ENCODE data around the gene EXOC5.
A peak's percentile ranks its signal among the peaks of the same experiment; 100 is the strongest.
"Not testable (repeated sequence)": the region's sequence is repeated elsewhere in the genome, so short reads cannot be mapped to it uniquely, and the experiment has no call there.

EXOC5 gene

DNA sequence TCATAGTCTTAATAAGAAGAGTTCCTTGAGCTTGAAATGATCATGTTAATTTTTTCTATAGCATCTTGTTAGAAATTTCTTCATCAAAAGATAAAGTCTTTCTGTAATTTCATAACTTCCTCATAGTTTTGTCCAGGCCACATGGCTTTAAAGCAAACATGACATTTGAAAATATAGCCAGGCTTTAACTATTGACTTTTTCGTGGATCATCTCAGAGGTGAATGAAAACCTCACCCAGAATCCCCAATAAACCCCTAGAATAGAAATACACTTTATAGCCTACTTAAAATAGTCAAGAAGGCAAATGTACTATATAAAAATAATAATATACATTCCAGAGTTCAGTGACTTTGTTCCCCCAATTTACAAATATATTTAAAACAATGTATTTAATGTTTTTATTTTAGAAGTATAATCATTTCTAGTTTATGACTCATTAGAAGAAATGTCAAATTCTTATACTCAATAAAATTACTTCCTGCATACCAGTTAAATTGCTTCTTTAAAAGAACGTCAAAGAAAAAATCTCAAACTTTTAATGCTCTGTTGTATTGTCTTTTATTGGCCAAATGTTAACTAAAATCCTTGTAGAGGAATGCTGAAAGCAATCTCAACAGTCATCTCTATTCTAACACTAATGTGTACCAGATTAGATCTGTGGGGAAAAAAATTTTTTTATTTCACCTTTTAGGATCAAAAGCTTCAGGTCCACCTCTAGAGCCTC lies 21.6 kb downstream of the EXOC5 start:
- DNase-seq = no peak

DNA sequence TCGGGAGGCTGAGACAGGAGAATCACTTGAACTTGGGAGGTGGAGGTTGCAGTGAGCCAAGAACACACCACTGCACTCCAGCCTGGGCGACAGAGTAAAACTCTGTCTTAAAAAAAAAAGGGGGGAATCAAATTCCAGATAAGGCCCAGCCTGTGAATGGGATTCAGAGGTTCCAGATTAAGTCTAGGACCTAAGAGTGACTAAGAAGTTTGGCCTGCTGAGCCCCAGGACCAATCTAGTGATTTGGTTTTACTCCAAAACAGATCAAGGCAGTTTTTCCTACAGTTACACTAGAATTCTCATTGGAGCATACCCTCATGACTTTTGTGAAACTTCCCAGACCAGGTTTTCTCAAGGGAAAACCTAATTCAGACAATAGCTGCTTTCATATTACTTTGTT lies 22.8 kb downstream of the EXOC5 start:
- DNase-seq = no peak

DNA sequence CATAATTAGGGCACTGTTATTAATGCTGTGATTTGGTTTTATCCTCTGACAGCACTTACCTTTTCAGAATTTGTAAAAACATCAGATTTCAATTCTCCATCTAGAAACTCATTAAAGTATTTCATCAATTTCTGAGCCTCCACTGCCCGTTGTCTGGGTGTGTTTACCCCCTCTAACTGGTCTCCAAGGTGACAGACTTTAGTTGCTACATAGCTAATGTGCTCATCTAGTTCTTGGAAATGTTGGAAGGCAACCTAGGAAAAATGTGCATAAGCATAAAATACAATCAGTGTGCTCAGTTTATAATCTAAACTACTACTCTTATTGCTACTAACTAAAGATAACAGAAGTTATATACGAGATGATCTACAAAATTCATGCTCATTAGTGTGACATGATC lies 24.6 kb downstream of the EXOC5 start:
- no peak for DNase-seq

- no peak for DNase-seq
Observed at GRCh38 chr14:57243320-57243719, 25.4 kb downstream of the EXOC5 start.

DNA sequence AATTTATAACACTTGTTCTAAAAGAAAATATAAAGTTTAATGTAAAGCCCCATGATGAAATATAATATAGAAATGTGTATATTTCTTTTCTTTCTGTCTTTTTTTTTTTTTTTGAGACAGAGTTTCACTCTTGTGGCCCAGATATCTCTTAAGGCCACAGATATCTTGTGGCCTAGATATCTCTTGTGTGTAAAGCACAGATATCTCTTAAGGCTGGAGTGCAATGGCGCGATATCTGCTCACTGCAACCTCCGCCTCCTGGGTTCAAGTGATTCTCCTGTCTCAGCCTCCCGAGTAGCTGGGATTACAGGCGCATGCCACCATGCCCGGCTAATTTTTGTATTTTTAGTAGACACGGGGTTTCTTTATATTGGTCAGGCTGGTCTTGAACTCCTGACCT lies 28.6 kb downstream of the EXOC5 start:
- not testable (repeated sequence) for DNase-seq

- DNase-seq = no peak
Observed at GRCh38 chr14:57232006-57232405, 36.7 kb downstream of the EXOC5 start.

GRCh38 chr14:57228320-57228719 lies 40.4 kb downstream of the EXOC5 start:
- DNase-seq = not testable (repeated sequence)

- DNase-seq = no peak
Observed at GRCh38 chr14:57227083-57227482, 41.6 kb downstream of the EXOC5 start.

- DNase-seq = no peak
Observed at GRCh38 chr14:57221931-57222330, 46.8 kb downstream of the EXOC5 start.

GRCh38 chr14:57212919-57213318 lies 55.8 kb downstream of the EXOC5 start:
- no peak for DNase-seq

DNA sequence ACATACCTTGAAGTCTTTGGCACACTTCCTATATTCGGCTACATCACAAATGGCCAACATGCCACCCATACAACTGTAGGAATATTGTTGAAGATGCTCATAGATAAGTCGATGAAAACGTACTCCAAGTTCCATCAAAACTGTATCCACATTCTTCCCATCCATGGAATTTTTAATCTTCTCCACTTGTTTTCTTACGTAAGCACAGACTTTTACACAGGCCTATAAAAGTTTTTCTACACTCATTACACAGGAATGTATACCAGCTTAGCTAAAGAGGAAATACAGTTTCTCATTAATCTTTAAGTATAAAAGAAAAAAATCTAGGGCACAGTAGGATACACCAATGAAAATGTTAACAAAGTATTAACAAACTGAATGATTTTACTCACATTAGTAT lies 59.1 kb downstream of the EXOC5 start:
- DNase-seq = no peak

DNA sequence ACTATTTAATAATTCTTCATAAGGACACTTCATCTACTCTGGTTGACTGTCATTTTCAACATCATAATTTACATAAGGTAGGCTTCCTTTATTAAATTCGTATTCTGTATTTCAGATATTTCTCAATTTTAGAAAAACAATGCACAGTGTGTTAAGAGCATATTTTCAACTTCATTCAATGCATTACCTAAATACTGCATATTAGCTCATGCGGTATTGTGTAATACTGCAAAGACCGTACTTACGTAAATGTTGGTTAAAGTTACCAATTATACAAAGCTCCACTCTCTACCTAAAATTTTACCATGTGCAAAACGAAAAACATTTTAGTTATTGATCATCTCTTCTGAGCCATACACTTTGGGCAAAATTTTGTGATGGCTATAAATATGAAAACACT lies 62.8 kb downstream of the EXOC5 start:
- DNase-seq = no peak

GRCh38 chr14:57202672-57203071 lies 66.0 kb downstream of the EXOC5 start:
- DNase-seq = peak; percentile 35

DNA sequence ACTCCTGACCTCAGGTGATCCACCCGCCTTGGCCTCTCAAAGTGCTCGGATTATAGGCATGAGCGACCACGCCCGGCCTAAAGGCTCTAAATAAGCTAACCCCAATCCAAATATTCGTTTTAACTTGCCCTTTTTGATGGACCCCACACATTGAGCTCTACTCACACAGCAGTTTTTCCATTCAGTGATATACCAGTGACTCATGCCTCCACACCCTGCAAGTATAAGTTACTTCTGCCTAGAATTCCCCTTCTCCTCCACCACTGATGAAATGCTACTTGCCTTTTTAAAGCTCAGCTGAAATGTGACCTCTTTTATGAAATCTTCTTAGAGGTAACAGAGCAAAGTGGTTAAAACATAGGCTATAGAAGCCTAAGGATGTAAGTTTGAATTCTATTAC lies 68.8 kb downstream of the EXOC5 start:
- DNase-seq = peak; percentile 4

GRCh38 chr14:57189070-57189469 lies 79.6 kb downstream of the EXOC5 start:
- DNase-seq = peak; percentile 83

DNA sequence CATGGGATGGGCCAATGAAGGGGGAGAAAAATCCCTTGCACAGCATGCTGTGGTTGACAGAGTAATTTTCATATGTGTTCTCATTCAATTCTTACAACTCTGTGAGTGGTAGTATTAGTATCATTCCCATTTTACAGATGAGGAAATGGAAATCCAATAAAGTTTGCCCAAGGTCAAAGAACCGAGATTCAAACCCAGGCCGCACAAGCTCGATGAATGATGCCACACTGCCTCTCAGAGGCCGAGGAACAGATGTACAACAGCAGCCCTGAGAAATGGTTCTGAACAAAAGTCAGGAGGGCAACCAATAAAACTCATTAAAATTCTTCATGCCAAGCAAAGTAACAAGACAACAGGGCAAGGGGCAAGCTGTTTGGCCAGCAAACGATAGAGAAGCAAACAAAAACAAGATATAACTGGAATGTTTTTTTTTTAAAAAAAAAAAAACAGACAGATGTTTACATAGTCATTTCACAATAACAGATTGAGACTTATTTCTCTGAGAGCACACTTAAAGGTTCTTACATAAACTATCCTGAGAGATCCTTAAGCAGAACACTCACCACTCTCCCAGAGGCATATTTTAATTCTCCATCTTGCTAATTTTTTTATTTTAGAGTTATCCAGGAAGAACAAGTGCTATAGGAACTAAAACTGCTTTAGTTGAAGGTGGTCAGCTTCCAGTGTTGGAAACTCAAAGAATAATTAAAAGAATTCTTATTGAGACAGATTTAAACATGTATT lies 85.8 kb downstream of the EXOC5 start:
- DNase-seq = peak; percentile 85

DNA sequence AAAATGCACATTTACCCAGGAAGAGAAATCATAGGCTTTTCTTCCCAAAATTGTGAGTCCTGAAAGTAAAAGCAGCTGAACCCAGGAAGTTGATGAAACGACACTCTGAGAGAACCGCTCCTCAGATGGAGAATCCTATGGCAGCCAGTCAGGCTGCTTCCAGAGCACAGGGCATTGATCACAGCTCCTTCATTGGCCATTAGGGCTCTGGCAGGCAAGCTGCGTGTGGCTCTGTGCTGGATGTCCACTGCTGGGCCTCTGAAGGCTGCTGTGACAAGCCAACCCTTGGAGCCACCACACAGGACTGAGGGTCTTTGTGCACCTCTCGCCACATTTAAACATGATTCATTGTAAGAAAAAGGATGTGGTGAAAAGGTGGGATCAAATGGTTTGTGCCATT lies 89.4 kb downstream of the EXOC5 start:
- no peak for DNase-seq

DNA sequence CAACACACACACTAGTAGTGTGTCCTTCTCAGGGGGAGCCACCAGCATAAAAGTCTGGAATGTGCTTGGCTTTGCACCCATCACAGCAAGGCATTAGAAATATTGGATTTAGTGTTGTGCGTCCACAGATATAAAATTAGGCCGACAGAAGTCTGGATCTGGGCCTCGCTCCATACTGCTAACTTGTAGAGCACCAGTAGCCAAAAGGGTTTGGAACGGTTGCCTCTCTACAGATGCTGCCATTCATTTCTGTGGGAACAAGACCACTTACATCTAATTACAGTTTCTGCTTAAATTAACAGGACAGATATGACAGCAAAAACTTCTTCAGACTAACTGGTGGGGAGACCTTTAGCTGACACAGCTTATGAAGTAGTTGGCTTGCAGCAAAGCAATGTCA lies 94.2 kb downstream of the EXOC5 start:
- DNase-seq = no peak

DNA sequence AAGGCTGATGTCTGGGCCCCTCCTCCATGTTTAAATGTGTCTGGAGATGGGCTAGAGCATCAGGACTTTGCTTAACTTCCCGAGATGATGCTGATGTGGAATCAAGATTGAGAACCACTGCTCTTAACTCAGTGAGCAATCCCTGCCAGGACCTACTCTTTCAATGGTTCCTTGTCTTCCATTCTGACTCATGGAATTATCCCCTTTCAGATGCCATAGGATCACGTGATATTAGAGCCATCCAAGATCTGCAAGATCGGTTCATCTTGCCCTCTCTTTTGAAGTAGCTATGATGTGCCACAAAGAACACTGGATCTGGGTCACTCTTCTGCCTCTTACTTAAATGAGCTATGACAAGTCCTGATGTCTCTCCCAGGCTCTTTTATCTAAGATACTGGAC lies 96.8 kb downstream of the EXOC5 start:
- no peak for DNase-seq

- DNase-seq = no peak
Observed at GRCh38 chr14:57171363-57171762, 97.3 kb downstream of the EXOC5 start.

GRCh38 chr14:57169901-57170300 lies 98.8 kb downstream of the EXOC5 start:
- no peak for DNase-seq

DNA sequence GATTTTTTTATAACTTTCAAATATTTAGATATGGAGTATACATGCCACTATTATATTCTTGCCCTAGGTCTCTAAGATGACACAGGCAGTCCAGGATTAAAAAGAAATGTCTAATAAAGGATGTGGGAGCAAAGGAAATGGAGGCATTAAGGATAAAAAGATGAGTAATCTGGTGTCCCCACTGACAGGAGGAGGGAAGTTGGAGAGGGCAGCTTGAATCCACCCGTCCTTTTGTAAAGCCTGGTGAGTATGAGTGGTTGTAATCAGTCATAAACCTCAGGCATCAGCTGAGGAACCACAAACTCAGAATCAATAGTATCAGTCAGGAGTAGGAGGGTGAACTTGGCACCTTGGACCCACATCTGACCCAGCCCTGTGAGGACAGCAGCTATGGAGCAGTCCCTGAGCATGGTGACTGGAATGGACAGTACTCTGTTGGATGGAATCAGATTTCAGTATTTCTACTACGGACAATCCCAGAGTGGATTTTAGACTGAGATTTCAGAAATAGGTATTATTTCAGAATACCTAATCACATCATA lies 100.5 kb downstream of the EXOC5 start:
- DNase-seq = peak; percentile 84

- DNase-seq = peak; percentile 70
Observed at GRCh38 chr14:57161583-57162234, 107.0 kb downstream of the EXOC5 start.

DNA sequence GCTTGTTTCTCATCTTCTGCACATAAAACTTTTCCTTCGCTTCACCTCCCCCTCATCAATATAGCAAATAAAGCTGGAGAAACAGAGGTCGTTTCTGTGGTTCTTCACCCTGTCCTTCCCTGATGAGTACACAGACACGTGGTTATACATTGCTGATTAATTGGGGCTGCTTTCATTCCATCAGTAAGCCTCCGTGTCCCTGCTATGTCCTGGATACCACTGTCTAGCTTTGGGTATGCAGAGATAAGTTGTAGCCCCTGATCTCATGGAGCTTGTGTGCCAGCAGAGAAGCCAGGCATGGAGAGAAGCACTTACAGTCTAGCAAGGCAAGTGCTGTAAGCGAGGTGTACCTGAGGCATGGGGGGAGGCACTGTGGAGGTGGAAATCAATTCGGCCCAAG lies 108.4 kb downstream of the EXOC5 start:
- DNase-seq = no peak
